GM18909 (cell line): ENCODE measurements around the gene ITGA11.
"Not testable (repeated sequence)": the region's sequence is repeated elsewhere in the genome, so short reads cannot be mapped to it uniquely, and the experiment has no call there.

Experiments
- ATAC-seq: cut with Tn5 transposase; IDR thresholded peaks from one replicate; pipeline ENCODE4 v1.9.1; 2021; ENCODE audit warnings: mild to moderate bottlenecking; ENCODE audit not compliant: unreplicated experiment, poor library complexity

The ITGA11 gene

DNA sequence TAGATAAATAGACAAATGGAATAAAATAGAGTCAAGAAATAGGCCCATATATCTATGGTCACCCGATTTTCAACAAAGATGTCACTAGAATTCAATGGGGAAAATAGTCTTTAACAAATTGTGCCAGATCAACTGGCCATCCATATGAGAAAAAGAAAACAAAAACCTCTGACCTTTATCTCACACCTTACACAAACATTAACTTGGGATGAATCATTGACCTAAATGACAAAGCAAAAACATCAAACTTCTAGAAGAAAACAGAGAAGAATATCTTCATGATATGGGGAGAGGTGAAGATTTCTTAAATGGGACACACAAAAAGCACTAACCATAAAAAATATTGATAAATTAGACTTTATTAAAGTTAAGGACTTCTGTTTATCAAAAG lies 31.9 kb downstream of the ITGA11 start:
- ATAC-seq: no peak

DNA sequence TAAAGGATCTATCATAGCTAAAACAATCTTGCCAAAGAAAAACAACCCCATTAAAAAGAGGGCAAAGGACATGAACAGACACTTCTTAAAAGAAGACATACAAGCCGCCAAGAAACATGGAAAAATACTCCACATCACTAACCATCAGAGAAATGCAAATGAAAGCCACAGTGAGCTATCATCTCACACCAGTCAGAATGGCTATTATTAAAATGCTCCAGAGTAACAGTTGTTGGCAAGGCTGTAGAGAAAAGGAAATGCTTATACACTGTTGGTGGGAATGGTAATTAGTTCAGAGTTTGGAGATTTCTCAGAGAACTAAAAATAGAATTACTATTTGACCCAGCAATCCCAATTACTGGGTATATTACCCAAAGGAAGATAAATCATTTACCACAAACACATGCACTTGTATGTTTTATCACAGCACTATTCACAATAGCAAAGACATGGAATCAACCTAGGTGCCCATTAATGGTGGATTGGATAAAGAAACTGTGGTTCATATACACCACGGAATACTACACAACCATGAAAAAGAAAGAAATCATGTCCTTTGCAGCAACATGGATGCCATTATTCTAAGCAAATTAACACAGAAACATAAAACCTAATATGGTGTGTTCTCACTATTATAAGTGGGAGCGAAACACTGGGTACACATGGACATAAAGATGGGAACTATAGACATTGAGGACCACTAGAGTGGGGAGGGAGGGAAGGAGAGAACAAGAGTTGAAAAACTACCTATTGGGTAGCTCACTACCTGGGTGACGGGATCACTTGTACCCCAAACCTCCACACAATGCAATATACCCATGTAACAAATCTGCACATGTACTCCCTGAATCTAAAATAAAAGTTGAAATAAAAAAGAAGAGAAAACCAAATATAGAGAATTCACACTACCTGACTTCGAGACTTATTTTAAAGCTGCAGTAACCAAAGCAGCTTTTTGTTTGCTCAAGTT lies 32.6 kb downstream of the ITGA11 start:
- ATAC-seq: no peak

DNA sequence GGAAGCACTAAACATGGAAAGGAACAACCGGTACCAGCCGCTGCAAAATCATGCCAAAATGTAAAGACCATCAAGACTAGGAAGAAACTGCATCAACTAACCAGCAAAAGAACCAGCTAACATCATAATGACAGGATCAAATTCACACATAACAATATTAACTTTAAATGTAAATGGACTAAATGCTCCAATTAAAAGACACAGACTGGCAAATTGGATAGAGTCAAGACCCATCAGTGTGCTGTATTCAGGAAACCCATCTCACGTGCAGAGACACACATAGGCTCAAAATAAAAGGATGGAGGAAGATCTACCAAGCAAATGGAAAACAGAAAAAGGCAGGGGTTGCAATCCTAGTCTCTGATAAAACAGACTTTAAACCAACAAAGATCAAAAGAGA lies 34.0 kb downstream of the ITGA11 start:
- not testable (repeated sequence) for ATAC-seq

DNA sequence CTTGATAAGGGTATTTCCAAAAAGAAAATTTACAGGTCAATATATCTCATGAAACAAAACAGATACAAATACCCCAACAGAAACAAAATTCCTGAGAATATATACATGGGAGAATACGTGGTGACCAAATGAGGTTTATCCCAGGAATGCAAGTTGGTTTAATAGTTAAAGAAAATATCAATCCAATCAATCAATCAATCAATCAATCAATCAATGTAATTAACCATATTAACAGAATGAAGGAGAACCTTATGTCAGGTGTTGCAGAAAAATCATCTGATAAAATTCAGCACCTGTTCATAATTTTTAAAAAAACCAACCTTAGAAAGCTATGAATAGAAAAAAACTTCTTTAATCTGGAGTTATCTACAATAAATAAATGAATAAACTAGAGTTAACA lies 35.9 kb downstream of the ITGA11 start:
- ATAC-seq: no peak

DNA sequence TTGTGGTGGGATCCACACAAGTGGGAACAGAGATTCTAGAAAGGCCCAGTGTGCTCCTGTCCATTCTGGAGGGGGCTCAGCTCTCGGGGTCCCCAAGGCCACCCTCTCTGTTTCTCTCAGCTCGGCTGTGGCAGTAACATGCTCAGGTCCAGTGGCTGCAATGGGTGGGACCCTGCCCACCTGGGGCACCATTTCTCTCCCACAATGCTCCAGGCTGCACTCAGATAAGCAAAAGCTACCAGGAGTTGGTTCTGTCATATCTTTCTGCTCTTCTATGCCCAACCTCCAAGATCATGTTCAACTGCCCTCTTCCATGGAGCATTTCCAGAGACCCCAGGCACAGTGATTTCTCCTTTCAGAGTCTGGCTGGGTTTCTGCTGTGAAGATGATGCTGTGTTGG lies 40.8 kb downstream of the ITGA11 start:
- no peak for ATAC-seq

DNA sequence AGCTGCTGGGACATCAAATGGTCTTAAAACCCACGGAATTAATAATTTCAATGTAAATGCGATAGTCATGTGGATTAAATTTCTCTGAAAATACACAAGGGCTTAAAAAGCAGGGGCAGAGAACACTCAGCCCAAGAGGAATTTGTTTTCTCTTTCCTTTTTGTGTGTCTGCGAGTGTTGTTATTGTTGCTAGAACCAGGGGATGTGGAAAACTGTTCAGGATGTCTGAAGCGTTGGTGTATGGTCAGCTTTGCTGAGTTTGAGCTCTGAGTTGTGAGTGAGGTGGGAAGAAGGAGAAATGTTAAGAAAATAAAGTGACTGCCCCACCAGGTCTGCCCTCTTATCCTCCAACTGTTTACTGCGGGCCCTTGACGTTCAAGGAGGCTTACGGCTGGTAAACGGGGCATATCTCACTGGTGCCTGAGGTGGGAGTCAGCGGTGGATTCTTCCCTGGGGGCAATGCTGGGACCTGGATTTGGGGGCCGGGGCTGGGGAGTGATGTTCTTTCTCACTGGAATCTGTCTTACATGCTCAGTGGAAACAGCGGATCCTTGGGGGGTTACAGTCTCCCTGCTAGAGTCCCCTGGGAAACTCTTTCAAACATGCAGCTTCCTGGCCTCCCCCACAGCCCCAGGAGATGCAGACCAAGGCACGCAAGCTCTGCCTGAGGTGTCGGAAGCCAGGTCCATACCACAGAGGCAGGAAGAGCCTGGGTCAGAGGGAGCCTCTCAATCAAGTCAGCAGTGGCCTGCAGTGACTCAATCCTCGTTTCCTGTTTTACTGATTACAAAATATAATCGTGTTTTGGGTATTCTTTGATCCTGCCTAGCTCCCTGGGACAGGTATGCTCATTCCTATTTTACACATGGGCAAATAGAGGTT lies 41.8 kb downstream of the ITGA11 start:
- ATAC-seq: peak; percentile 59

DNA sequence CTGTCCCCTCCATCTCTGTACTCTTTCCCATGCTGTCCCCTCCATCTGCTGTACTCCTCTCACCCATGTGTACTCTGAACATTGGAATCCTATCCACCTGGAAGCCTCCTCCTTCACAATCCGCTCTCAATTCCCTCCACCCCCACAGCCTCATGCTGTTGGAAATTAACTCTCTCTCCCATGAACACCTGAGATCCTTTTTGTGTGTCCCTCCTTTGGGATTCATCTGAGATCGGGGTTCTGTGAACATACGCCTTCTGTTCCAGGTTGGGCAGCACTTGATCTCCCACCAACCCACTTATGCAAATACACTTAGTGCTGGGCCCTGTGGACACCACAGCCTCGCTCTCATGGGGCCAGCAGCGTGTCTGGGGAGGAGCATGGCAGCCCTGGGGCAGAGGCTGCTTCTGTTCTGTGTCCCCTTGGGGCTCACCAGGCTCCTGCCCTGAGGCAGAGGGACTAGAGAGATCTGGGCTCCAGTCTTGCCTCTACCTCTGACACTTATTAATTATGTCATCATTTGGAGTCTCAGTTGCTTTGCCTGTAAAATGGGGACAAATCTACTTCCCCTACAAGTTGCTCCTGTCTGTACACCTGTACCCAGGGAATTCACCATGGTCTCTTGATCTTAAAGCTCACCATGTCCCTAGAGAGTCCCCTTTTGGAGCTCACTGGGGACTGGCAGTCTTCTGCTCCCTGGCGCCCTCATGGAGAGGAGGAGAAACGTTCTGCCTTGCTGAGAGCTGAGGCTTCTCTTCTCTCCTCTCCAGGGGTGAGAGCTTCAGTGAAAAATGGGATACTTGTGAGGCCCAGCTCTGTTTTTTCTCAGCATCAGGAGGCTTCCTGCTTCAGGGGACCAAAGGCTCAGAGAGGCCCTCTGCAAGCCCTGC lies 42.7 kb downstream of the ITGA11 start:
- no peak for ATAC-seq

DNA sequence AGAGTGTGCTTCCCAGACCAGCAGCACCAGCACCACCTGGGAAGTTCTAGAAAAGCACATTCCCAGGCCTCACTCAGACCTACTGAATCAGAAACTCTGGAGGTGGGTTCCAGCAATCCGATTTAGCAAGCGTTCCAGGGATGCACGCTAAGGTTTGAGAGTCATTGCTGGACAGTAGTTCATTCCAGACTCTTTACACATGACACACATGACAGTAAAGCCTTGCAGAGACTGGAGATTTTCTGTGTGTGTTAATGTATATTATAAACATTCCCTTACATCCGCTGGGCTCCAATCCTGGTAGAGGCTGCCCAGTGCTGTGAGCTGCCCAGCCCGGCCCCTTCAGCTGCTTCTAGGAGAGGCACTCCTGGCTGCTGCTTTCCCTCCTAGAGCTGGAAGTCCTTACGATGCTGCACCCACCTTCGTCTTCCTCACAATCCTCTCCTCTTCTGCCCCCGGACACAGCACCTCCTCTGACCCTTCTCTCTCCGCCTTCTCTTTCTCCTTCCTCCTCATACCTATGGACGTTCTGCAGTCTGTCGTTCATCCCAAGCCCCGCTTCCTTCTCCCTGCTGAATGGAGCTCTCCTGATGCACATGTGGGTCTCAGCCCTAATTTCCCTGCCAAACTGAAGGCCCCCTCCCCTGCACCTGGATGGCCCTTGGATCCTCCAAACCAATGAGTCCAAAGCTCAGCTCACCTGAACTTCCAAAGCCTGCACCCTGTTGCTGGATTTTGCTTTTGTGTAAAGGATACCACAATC lies 44.4 kb downstream of the ITGA11 start:
- no peak for ATAC-seq

DNA sequence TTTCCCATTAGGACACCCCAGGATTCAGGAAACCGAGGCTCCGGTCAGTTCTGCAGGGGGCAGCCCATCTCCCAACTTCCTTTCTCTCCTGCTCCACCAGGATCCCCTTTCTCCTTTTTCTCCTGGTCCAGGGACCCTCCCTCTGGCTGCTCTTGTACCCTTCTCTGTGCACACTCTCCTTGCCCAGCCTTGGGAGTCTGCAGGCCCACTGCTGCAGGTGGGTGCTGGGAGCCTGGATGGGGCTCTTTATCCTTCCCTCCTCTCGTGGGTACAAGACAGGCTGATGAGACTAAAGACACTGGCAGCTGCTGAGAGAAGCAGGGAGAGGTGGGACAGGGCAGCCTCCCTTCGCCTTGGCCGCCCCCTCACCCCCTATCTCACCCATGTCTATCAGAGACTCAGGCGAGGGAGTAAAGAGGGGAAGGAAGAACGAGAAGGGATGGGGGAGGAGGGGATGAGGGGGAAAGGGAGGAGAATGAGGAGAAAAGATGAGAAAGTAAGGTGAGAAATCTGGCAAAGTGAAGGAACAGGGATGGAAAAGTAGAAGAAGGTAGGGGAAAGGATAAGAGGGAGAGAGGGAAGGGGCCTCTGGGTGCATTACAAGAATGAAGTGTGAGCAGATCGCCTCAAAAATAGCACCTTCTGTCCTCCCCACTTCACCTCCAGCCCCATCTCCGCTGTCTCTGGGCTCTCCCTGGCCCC lies 45.2 kb downstream of the ITGA11 start:
- no peak for ATAC-seq

DNA sequence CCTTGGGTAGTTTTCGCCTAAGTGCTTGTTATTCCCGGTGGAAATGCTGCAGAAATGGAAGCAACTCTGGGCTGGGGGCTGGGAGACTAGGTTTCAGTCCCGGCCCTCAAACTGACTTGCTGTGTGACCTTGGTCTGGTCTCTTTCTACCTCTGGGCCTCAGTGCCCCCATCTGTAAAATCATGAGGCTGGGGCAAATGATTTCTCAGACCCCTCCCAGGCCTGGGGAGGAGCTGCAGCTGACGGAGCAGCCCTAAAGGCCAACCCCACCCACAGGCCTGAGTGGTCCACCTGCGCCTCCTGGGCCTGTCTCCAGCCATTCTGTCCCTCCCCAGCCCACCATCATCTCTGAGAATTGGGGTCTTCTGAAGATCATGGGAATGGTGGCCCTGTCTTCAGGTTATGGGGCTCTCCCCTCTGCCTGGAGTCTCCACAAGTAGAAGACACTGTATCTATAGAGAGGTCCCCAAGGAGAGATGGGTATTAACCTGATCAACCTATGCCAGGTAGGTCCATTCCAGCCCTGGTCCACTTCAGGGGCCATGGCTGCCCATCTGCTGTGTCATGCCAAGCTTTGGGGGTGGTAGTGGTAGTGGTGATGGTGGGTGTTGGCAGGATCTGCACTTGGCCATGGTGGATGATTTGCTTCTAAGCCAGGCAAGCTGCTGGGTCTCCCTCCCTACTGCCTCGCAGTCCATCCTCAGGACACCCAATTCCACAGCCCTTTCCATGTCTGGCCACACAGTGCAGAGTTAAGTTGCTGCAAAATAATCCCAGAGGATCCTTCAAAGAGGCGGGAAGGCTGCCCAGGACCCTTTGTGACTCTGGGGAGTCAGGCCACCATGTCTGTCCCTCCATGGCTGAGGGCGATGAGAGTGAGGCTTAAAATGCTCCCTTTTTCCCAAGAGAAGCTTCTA lies 46.0 kb downstream of the ITGA11 start:
- no peak for ATAC-seq

DNA sequence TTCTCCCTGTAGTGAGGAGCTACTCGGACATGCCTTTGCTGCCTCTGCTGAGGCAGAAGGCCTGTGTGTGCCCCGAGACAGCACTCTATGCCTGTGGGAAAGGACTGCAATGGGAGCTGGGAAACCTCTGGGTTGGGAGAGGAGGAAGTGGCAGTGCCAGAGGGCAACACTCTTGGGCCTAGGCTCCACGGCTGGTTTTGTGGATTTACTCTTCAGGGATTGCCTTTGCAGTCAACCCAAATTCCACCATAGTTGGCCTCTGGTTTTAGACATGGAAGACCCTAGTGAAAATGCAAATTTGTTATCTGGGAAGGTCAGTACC lies 46.8 kb downstream of the ITGA11 start:
- ATAC-seq: no peak

DNA sequence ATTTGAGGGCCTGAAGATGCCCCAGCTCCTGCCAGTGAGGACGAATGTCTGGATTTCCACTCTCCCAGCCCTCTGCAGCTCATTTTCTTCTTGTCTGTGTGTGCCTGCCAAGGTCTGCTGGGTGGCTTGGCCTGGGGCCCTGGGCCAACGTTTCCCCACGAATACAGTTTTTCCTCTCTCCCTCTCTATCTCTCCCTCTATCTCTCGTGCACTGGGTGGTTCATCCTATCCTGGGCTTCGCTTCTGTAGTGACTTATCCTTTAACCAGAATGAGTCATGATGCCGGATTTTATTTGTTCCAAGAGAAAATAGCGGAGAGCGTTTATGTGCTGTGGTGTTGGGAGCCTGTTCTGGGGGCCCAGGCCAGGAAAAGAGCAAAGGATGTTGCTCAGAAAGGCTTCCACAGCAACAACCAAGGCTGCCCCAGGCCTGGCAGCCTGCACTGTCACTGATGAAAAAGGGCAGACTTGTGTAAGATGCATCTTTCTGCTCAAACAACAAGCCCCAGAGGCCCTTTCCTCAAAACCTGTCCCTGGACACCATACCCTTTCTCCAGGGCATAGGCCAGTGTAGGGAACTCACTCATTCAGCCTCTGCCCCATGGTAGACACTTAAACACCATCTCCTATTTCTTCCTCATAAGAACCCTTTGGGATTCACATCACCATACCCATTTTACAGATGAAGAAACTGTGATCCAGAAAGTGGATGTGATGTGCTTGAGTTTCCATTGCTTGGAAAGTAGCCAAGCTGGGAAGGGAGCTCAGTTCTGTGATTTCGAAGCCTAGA lies 47.3 kb downstream of the ITGA11 start:
- ATAC-seq: no peak

DNA sequence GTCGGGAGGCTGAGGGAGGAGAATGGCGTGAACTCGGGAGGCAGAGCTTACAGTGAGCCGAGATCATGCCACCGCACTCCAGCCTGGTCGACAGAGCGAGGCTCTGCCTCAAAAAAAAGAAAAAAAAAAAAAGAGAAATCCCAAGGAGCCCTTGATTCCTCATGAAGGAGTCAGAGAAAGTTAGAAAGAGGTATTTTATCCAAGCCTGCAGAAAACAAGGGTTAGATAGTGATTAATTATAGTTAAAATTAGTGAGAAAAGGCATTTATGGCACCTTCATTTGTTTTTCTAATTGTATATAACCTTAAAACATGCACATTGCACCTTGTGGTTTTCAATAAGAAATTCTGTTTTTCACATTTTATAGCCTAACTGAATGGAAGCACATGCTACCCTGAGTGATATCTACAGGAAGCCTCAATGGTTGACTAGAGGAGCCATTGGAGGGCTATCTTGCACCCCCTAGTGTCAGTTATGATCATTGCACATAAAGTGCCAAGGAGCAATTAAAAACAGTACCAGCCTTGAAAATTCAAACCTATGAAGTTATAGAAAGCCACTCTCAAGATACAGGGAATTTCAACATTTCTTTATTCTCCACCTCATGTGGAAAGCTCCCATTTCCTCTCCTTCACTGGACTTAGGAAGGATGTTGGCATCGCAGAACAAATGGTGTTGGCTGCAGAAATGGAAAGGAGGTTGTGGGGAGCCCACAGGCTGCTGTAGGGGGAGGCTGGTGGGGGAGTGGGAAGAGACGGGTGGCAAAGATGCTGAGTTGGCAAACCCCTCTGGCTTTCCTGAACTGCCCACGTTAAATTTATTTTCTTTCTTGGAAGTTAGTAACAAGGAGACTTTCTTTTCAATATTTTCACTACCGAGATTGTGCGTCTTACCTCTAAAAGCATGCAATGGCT lies 48.5 kb downstream of the ITGA11 start:
- ATAC-seq: peak; percentile 48

DNA sequence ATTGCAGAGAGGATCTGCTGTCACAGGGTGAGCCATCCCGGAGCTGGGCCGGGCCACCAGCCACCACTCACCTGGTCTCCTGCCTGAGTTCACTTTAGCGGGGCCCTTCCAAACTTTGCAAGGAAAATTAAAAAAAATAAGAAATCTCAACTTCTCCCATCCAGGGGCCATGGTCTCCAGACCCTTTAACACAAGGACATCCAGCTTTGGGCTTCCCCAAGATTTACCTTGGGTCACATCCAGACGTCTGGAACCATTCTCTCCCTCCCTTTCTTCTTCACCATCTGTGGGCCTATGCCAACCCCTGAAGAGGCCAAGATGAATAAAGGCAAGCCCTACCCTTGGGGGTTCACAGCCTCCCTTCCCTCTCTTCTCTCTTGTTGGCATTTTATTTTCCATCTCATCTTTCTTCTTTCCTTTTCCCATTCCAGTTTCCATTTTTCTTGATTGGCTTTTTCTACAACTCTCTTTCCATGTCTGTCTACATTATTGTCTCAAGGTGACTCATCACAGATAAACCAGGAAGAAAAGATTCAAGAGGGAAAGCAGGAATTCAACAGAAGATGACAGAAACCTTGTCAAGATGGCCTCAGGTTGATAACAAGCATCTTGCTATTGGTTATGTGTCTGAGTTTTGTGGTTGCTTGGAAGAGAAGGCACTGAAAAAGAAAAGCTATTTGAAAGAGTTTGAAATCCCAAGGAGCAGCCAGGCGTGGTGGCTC lies 49.5 kb downstream of the ITGA11 start:
- no peak for ATAC-seq

DNA sequence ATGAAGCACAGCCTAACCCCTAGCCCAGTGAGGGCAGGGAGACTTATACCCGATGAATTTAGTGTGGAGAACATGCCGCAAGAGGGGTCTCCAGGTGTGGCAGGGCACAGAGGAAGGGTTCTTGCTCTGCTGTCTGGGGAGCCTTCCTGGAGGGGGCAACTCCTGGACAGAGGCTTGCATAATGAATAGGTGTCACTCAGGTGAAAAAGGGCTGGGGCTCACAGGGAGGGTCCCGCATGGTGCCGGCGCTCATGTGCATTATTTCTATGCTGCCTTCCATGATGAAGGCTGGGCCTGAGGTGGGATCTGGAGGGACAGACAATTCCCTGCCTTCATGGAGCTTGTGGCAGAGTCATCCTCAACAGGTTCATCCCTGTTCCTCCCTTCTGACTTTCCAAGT lies 51.5 kb downstream of the ITGA11 start:
- no peak for ATAC-seq
